HUES48 (cell line): ENCODE measurements around the gene TMED7.
"Not testable (repeated sequence)": the region's sequence is repeated elsewhere in the genome, so short reads cannot be mapped to it uniquely, and the experiment has no call there.

Experiments used
- H3K27ac ChIP-seq: one replicate; pipeline ENCODE4 v1.7.0; 2013; ENCODE audit warnings: low read depth, low read length, inconsistent platforms
- H3K27me3 ChIP-seq: 2 replicates; pipeline ENCODE4 v1.6.1; 2013; ENCODE audit warnings: mild to moderate bottlenecking, low read length; ENCODE audit not compliant: control insufficient read depth, insufficient read depth
- H3K36me3 ChIP-seq: 2 replicates; pipeline ENCODE4 v1.6.1; 2013; ENCODE audit warnings: low read length; ENCODE audit not compliant: control insufficient read depth, insufficient read depth
- H3K4me1 ChIP-seq: 2 replicates; pipeline ENCODE4 v1.6.1; 2013; ENCODE audit warnings: mild to moderate bottlenecking, low read length; ENCODE audit not compliant: control insufficient read depth, insufficient read depth
- H3K4me3 ChIP-seq: 2 replicates; pipeline ENCODE4 v1.5.1; 2013; ENCODE audit warnings: mild to moderate bottlenecking, low read depth, low read length
- H3K9ac ChIP-seq: 2 replicates; pipeline ENCODE4 v1.6.1; 2013; ENCODE audit warnings: mild to moderate bottlenecking, low read depth, low read length, moderate library complexity
- H3K9me3 ChIP-seq: 2 replicates; pipeline ENCODE4 v1.6.1; 2013; ENCODE audit warnings: low read length; ENCODE audit not compliant: control insufficient read depth, insufficient read depth

TMED7 gene

DNA sequence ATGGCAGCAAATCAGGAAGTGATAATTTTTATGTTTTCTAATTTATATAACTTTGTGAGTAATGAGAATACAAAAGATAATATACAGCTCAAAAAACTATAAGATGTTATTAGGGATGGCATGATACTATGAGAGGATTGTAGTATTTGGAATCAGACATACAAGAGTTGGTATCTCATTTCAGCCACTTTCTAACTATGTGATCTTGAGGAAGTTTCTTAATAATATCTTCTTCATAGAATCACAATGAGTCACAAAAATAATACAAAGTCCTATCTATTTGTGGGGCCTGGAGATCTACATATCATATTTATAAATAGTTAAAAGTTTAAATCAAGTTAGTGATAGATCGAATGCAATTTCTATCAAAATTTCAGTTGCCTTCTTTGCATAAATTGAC, 23.7 kb upstream of the TMED7 start:
- H3K36me3 ChIP-seq: no peaks in the 10 kb centered on the region
- no peak overlapping the region for H3K9ac ChIP-seq
- no peaks in the 10 kb centered on the region for H3K4me1 ChIP-seq
- no peak overlapping the region for H3K4me3 ChIP-seq
- no peak overlapping the region for H3K27ac ChIP-seq
- no peaks in the 10 kb centered on the region for H3K27me3 ChIP-seq
- no peaks in the 10 kb centered on the region for H3K9me3 ChIP-seq

DNA sequence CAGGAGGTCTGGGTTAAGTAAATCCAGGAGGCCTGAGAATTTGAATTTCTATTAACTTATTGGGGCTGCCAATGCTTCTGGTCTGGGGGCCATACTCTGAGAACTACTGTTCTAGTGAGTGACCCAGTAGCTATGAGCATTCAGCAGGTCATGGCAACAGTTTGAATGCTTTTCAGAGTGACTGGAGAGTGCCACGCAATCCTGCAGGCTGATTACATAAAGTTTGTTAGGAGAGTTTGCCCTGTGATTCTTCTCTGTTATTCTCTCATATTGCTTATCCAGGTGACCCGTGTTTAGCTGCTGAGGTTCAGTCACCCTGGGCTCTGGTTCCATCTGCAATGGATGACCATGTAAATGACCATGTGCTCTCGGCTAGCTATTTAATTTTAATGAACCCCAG, 22.2 kb upstream of the TMED7 start:
- no peak overlapping the region for H3K4me3 ChIP-seq
- H3K27ac ChIP-seq: no peak overlapping the region
- no peak overlapping the region for H3K9ac ChIP-seq
- H3K27me3 ChIP-seq: no peaks in the 10 kb centered on the region
- no peaks in the 10 kb centered on the region for H3K36me3 ChIP-seq
- no peaks in the 10 kb centered on the region for H3K9me3 ChIP-seq
- H3K4me1 ChIP-seq: no peaks in the 10 kb centered on the region

DNA sequence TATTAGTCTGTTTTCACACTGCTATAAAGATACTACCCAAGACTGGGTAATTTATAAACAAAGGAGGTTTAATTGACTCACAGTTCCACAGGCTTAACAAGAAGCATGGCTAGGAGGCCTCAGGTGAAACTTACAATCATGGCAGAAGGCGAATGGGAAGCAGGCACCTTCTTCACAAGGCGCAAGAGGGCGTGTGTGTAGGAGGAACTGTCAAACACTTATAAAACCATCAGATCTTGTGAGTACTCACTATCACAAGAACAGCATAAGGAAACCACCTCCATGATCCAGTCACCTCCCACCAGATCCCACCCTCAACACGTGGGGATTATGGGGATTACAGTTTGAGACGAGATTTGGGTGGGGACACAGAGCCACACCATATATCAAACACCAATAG, 19.6 kb upstream of the TMED7 start:
- H3K9ac ChIP-seq, H3K9me3 ChIP-seq, H3K4me3 ChIP-seq, H3K27ac ChIP-seq, H3K4me1 ChIP-seq, H3K36me3 ChIP-seq, H3K27me3 ChIP-seq: not testable (repeated sequence)

DNA sequence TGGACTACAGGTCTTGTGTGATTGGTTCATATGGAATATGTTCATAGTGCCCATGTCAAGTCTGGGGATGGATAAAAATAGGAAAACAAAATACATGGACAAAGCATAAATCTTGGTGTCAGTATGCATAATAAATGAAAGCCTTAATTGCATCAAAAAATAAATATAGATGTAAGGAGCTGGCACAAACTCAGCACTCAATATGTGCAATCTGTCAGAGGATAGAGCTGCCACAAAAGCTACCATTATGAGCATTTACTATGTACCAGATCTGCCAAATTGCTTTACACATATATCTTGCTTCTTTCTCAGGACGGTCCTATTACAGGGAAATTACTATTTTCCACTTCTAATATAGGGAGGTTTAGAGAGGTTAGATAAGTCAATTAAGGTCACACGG, 18.2 kb upstream of the TMED7 start:
- H3K4me3 ChIP-seq: no peak overlapping the region
- H3K36me3 ChIP-seq: no peaks in the 10 kb centered on the region
- H3K27me3 ChIP-seq: no peaks in the 10 kb centered on the region

DNA sequence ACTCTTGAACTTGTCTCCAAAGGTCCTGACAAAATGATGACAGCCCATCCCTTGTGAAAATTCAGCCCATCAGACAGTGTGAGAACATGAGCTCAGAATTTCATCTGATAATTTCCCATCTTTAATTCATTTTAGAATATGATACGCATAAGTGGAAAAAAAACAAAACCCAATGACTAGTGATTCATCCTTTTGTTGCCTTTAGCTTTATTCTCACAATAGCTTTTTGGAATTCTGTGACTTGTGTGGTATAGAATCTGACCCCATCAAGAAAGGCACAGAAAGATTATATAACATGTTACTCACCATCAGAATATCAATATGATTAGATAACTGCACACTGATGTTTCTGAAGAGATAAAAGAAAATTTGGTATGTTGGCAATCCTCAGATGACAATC, 16.1 kb upstream of the TMED7 start:
- H3K9ac ChIP-seq: no peak overlapping the region
- H3K36me3 ChIP-seq: no peaks in the 10 kb centered on the region
- peaks cover 5% of the 10 kb centered on the region for H3K4me1 ChIP-seq
- no peak overlapping the region for H3K27ac ChIP-seq
- no peaks in the 10 kb centered on the region for H3K9me3 ChIP-seq
- no peaks in the 10 kb centered on the region for H3K27me3 ChIP-seq
- no peak overlapping the region for H3K4me3 ChIP-seq

More for the DNA sequence above, 18.2 kb upstream of the TMED7 start:
- Histone ChIP-seq H3K9me3 (no peaks in the 10 kb centered on the region), H3K9ac (no peak overlapping the region), H3K27ac (no peak overlapping the region), H3K4me1 (peaks cover 5% of the 10 kb centered on the region)

DNA sequence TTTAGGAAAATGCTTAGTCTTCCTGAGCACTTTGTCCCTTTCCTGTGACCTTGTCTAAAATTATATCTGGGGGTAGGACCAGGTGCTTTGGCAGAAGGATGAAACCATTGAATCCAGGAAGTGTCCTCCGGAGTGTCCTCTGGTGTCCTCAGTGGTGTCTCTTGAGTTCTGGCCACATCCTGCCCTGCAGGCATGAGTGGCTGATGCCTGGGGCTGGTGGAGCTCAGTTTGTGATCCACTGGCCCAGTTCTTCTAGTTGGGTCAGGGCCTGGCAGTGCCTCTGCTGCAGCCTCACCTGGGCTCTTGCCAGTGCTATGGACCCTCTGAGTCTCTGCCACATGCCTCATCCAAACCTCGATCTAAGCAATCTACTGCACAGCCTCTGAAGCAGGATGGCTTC, 14.4 kb upstream of the TMED7 start:
- H3K4me3 ChIP-seq: no peak overlapping the region
- H3K9ac ChIP-seq: no peak overlapping the region

DNA sequence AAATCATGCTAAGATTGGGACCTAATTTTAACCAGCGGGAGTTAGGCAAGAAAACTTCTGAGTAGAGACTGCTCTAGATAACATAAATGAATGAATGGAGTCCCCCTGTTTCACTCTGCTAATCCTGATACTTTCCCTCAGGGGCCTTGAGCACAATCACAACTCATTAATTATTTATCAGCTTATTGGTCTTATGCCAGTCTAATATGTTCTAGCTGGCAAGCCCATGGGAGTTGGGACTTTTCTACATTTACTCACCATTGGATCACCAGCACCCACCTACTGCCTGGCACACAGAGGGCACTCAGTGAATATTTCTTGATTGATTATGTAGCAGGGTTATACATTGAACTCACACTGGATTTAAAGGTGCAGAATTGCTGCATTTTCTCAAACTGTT, 13.5 kb upstream of the TMED7 start:
- Histone ChIP-seq H3K4me1 (peaks cover 25% of the 10 kb centered on the region), H3K9me3 (no peaks in the 10 kb centered on the region), H3K9ac (no peak overlapping the region), H3K4me3 (no peak overlapping the region), H3K36me3 (no peaks in the 10 kb centered on the region), H3K27me3 (no peaks in the 10 kb centered on the region), H3K27ac (no peak overlapping the region)

More for the DNA sequence above, 14.4 kb upstream of the TMED7 start:
- Histone ChIP-seq H3K27ac (no peak overlapping the region), H3K36me3 (no peaks in the 10 kb centered on the region), H3K27me3 (no peaks in the 10 kb centered on the region), H3K9me3 (no peaks in the 10 kb centered on the region), H3K4me1 (peaks cover 21% of the 10 kb centered on the region)

DNA sequence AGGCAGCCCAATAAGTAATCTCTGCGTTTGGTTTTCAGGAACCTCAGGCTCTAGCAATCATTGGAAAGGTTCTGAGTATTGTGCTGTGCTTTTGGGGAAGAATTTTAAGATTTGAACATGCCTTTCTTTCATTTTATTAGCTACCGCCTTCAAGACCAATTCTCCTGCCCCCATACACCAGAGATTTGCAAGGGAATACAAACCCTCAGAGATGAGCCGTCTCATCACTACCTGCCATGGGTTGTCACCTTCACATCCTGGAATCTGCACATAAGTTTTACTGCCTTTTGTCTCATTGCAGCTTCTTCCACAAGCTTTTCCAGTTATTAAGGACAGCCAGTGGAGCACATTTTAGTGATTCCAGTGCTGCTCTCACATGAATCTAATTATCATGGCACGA, 11.7 kb upstream of the TMED7 start:
- H3K4me1 ChIP-seq: peaks cover 39% of the 10 kb centered on the region

DNA sequence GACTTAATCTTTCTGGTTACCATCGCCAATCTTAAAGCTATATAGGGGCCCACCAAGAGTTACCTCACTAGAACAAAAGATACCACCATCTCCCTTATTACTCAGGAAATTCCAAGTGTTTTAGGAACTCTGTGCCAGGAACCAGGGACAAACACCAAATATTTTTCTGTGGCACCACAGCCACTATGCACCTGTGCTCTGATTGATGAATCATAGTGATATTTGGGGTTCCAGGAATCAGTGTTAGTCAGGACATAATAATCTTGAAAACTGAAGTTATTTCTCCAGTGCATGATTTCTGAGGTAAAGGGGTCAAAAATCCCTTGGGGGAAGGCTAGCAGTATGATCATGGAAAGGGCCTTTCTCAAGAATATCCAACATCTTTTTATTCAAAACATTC, 10.2 kb upstream of the TMED7 start:
- Histone ChIP-seq H3K36me3 (no peaks in the 10 kb centered on the region), H3K27me3 (no peaks in the 10 kb centered on the region)

More for the DNA sequence above, 11.7 kb upstream of the TMED7 start:
- H3K27ac ChIP-seq: no peak overlapping the region
- H3K9ac ChIP-seq: no peak overlapping the region
- no peaks in the 10 kb centered on the region for H3K9me3 ChIP-seq
- H3K27me3 ChIP-seq: no peaks in the 10 kb centered on the region
- no peaks in the 10 kb centered on the region for H3K36me3 ChIP-seq
- H3K4me3 ChIP-seq: no peak overlapping the region

DNA sequence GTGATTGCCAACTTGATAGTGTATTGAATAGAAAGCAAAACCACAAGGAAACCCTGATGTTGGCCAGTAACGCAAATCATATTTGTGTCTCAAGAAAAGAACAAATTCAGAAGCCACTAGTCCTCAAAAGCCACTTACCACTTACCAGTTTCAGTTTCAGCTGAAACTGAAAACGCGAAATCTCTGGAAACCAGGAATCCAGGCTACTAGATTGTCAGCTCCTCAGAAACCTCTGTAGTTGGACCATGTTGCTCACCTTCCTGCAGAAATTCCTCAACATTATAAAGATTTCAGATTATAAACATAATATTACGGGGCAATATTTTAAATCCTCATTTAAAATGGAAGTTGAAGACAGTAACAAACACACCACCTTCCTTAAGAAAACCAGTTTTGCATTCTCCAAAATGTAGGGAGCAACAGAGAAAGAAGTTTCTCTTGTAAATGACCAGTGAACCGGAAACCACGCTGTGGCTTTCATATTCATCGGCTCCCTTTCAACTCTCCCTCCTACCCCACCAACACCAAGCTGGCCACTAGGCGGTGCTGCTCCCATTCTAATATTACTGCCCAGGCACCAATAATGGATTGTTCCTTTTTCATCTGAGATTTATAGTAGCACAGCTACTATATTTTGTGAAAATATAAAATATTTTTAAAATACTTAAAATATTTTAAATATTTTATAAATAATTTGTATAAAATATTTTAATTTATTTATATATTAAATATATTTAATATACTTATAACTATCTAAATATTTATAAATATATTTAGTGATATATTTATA, 8.7 kb upstream of the TMED7 start:
- peaks cover 39% of the 10 kb centered on the region for H3K4me1 ChIP-seq
- H3K36me3 ChIP-seq: no peaks in the 10 kb centered on the region
- peak overlapping the region; percentile 63 for H3K4me3 ChIP-seq
- peak overlapping the region; percentile 52 for H3K9ac ChIP-seq
- H3K27ac ChIP-seq: peak overlapping the region; percentile 87
- H3K27me3 ChIP-seq: no peaks in the 10 kb centered on the region
- no peaks in the 10 kb centered on the region for H3K9me3 ChIP-seq

More for the DNA sequence above, 10.2 kb upstream of the TMED7 start:
- Histone ChIP-seq H3K9me3 (no peaks in the 10 kb centered on the region), H3K9ac (no peak overlapping the region), H3K4me1 (peaks cover 40% of the 10 kb centered on the region), H3K4me3 (no peak overlapping the region), H3K27ac (no peak overlapping the region)

DNA sequence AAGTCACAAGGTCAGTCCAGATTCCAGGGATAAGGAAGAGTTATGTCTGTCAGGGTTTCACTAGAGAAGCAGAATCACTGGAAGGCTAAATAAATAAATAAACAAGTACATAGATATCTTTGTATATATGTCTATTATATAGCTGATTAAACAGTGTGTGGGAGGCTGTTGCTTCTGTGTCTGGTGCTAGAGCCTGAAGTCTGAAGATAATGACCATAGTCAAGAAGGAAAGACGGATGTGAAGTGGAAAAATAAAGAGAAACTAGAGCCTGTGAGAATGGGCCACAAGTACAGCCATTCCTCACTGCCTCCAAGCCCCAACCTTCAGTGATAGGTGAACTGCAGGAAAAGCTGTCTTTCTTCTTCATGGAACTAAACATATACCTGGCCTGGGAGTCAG, 4.1 kb upstream of the TMED7 start:
- Histone ChIP-seq H3K27me3 (no peaks in the 10 kb centered on the region), H3K4me1 (peaks cover 28% of the 10 kb centered on the region), H3K9me3 (no peaks in the 10 kb centered on the region), H3K36me3 (no peaks in the 10 kb centered on the region), H3K4me3 (no peak overlapping the region), H3K9ac (no peak overlapping the region), H3K27ac (no peak overlapping the region)
